Left ventricle myocardium inferior (tissue), 1 donor: ENCODE measurements around the gene RPS6KA4. TPM values are rescaled to one million over a fixed set of nuclear protein-coding genes. Genes with fewer than 3 reads are reported as not detected.

Experiments
- DNase-seq: peaks from one replicate; pipeline ENCODE4 v3.0.0-alpha.2; 2020
- H3K27ac ChIP-seq: fragments of 200-600 bp; replicated peaks from 2 replicates; pipeline ENCODE4 v1.8.0; 2021
- H3K27me3 ChIP-seq: fragments of 200-600 bp; 2 replicates; pipeline ENCODE4 v1.8.0; 2021; ENCODE audit warnings: low read depth
- H3K36me3 ChIP-seq: fragments of 200-600 bp; 2 replicates; pipeline ENCODE4 v1.8.0; 2021
- H3K4me1 ChIP-seq: fragments of 200-600 bp; 2 replicates; pipeline ENCODE4 v1.8.0; 2021
- H3K4me3 ChIP-seq: fragments of 200-600 bp; 2 replicates; pipeline ENCODE4 v1.8.0; 2021; ENCODE audit warnings: mild to moderate bottlenecking, moderate library complexity
- H3K9me3 ChIP-seq: fragments of 200-600 bp; replicated peaks from 2 replicates; pipeline ENCODE4 v1.8.0; 2021
- CTCF ChIP-seq: fragments of 200-600 bp; IDR thresholded peaks from 2 replicates; pipeline ENCODE4 v1.8.0; 2021; ENCODE audit warnings: antibody characterized with exemption, mild to moderate bottlenecking, borderline replicate concordance
- intact Hi-C: fragments of 100-400 bp; cut with micrococcal nuclease; formaldehyde crosslinking; loops from one replicate; pipeline ENCODE4 v1.11.0; 2022
- total RNA-seq: library from RNA; stranded (reverse); fragmentation: NEBNext Ultra II Directional; extraction: Animal tissue kit (Norgen Biotek cat#: 25700); gene quantifications from one replicate; pipeline ENCODE4 v1.2.1, GENCODE V29; 2021
- donor health status: DM: no; HTN: yes; CAD: no; lungs with severe emphysema.

Gene RPS6KA4
- total RNA-seq, 1 donor from 2014 or later = 16.8 TPM

GRCh38 chr11:64342869-64343745 lies 15.9 kb upstream of the RPS6KA4 start:
- no peaks in the 10 kb centered on the region for H3K9me3 ChIP-seq
- DNase-seq = no peak
- H3K27me3 ChIP-seq = peaks cover 7% of the 10 kb centered on the region
- intact Hi-C loops = no loop called here
- H3K4me3 ChIP-seq = peak overlapping the region; percentile 61
- peaks cover 18% of the 10 kb centered on the region for H3K4me1 ChIP-seq
- H3K36me3 ChIP-seq = no peaks in the 10 kb centered on the region
- H3K27ac ChIP-seq = peak overlapping the region; percentile 79
- TF ChIP-seq CTCF = no peak

GRCh38 chr11:64343767-64344559 lies 15.0 kb upstream of the RPS6KA4 start:
- peak; percentile 53 for TF ChIP-seq CTCF
- no peak for DNase-seq
- no peaks in the 10 kb centered on the region for H3K36me3 ChIP-seq
- no peak overlapping the region for H3K27ac ChIP-seq
- intact Hi-C loops = no loop called here
- peaks cover 7% of the 10 kb centered on the region for H3K27me3 ChIP-seq
- H3K9me3 ChIP-seq = no peaks in the 10 kb centered on the region
- no peak overlapping the region for H3K4me3 ChIP-seq
- H3K4me1 ChIP-seq = peaks cover 18% of the 10 kb centered on the region

- no peak for TF ChIP-seq CTCF
- Histone ChIP-seq H3K9me3 (no peaks in the 10 kb centered on the region), H3K27ac (no peak overlapping the region), H3K36me3 (no peaks in the 10 kb centered on the region), H3K4me3 (no peak overlapping the region), H3K4me1 (peaks cover 18% of the 10 kb centered on the region), H3K27me3 (peaks cover 7% of the 10 kb centered on the region)
- intact Hi-C loops = no loop called here
- no peak for DNase-seq
Measured at GRCh38 chr11:64344787-64345186, 14.2 kb upstream of the RPS6KA4 start.

- intact Hi-C loops = no loop called here
- Histone ChIP-seq H3K36me3 (no peaks in the 10 kb centered on the region), H3K4me3 (no peak overlapping the region), H3K9me3 (no peaks in the 10 kb centered on the region), H3K27me3 (no peaks in the 10 kb centered on the region), H3K27ac (no peak overlapping the region), H3K4me1 (peaks cover 12% of the 10 kb centered on the region)
- no peak for TF ChIP-seq CTCF
- no peak for DNase-seq
Measured at GRCh38 chr11:64347193-64347867, 11.6 kb upstream of the RPS6KA4 start.

- Histone ChIP-seq H3K4me1 (peaks cover 2% of the 10 kb centered on the region), H3K36me3 (no peaks in the 10 kb centered on the region), H3K27ac (no peak overlapping the region), H3K9me3 (no peaks in the 10 kb centered on the region), H3K27me3 (no peaks in the 10 kb centered on the region), H3K4me3 (no peak overlapping the region)
- DNase-seq = no peak
- TF ChIP-seq CTCF = no peak
- intact Hi-C loops = no loop called here
Measured at GRCh38 chr11:64348383-64349024, 10.5 kb upstream of the RPS6KA4 start.
